CD4-positive, alpha-beta T cell treated with Interleukin-6 for 4 hours (primary cell): ENCODE data around the gene OCEL1.
"Not testable (repeated sequence)": the region's sequence is repeated elsewhere in the genome, so short reads cannot be mapped to it uniquely, and the experiment has no call there.

Experiments
- DNase-seq: peaks from one replicate; pipeline ENCODE4 v3.0.0-alpha.2; 2020; ENCODE audit warnings: mixed read lengths

Gene OCEL1

DNA sequence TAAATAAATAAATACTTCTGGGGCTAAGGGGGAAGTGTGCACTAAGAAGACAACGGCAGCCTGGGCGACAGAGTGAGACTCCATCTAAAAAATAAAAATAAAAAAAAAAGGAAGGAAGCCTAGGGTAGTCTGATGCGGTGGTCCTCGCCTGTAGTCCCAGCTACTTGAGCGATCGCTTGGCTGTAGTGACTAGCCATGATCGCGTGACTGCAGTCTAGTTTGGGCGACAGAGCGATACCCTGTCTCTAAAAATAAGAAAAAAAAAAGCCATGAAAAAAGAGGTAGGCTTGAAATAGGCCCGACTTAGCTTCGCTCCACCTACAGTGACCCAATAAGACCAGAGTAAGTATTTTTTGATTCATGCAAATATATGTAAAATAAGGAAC, 40.6 kb downstream of the OCEL1 start:
- no peak for DNase-seq

DNA sequence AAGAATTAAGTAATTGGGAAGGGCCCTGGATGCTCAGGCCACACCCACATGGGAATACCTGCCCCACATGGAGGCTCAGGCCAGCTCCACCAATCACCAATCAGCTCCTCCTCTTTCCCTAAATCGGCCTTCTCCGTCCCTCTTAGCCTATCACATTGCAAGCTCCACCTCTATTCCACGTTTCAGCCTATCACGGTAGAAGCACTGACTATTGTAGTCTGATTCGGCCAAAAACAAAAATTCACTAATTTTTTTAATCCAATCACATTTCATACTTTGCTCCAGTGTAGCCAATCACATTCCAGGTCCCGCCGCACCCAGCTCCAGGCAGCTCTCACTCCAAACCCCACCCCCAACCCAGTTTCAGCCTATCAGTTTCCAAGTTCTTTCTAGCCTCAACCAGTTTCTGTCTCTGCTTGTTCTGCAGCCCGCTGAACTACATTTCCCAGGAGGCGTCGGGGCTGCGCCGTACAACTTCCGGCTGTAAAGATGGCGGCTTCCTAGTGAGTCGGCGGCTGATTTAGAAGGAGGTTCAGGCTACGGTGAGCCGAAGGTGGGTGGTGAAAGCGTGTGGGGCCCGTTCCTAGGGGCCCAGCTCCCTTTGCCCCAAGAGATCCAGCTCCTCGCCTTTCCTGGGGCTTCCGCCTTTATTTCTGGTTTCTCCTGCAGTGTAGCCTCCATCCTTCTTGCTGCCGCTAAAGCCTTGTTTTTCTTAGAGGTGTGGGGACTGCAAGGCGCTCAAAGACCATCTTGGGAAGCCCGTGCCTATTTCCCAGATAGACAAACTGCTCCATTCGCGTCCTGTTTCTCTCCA, 41.2 kb downstream of the OCEL1 start, which contains the start of gene BABAM1:
Gene BABAM1 (plus strand): TSS at position 469 of the 814 bp plus-strand sequence. CDS start 1,364 bp downstream, outside the sequence.
- peak; percentile 96 for DNase-seq

- no peak for DNase-seq
These were observed 42.7 kb downstream of the OCEL1 start for GRCh38 chr19:17268754-17269153.

DNA sequence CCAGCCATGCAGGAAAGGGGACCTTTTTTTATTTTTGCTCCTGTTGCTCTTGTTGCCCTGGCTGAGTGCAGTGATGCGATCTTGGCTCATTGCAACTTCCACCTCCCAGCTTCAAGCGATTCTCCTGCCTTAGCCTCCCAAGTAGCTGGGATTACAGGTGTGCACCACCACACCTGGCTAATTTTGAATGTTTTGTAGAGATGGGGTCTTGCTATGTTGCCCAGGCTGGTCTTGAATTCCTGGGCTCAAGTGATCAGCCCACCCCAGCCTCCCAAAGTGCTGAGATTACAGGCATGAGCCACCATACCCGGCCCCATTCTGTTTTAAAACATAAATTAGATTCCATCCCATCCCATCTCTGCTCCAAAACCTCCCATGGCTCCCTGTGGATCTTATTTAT, 48.9 kb downstream of the OCEL1 start:
- not testable (repeated sequence) for DNase-seq

DNA sequence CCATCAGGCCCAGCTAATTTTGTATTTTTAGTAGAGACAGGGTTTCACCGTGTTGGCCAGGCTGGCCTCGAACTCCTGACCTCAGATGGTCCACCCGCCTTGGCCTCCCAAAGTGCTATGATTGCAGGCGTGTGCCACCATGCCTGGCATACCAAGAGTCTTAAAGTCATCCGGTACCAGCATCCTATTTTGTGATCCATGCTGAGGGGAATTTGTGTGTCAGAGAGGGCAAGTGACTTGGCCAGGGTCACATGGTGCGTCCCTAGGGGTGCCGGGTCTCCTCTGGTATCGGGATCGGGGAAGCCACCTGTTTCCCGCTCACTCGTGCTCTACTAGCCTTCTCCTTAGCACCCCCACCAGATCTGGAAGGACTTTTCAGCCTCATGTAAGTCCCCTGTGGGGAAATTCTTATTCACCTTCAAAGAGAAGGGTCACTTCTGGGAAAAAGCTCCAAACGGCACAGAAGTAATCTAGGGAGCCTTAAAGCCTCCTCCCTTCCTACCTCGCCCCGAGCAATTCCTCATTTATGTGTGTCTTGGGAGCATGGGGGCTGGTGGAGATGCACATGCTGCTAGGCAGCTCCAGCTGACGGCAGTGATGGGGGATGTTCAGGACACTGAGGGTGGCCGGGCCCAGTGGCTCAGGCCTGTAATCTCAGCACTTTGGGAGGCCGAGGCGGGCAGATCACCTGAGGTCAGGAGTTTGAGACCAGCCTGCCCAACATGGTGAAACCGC, 49.6 kb downstream of the OCEL1 start:
- no peak for DNase-seq
